Tibial artery (tissue), 4 donors: Measurements from ENCODE around the gene TRA2B.

ENCODE experiments used
- DNase-seq, 2 donors: peaks; one replicate each; pipeline ENCODE4 v3.0.0-alpha.2; 2019
- H3K27ac ChIP-seq, 2 donors: fragments of 200-600 bp; sonication (generic) in 1 of 2; 1 replicate in 1 of 2; 2 replicates in 1 of 2; pipeline ENCODE4 v1.5.1; 2018 to 2019; ENCODE audit warnings: mild to moderate bottlenecking in 1 of 2
- H3K27me3 ChIP-seq, 2 donors: fragments of 200-600 bp; sonication (generic) in 1 of 2; one replicate each; pipeline versions ENCODE4 v1.5.1 to v1.6.0; 2016 to 2019
- H3K36me3 ChIP-seq, 3 donors: fragments of 200-600 bp; sonication (generic) in 2 of 3; one replicate each; pipeline ENCODE4 v1.5.1; 2016 to 2019; ENCODE audit warnings: mild to moderate bottlenecking in 2 of 3
- H3K4me1 ChIP-seq, 4 donors: fragments of 200-600 bp; sonication (generic) in 2 of 4; 1 replicate in 3 of 4; 2 replicates in 1 of 4; pipeline ENCODE4 v1.5.1; 2016 to 2019
- H3K4me3 ChIP-seq, 2 donors: fragments of 200-600 bp; sonication (generic) in 1 of 2; 1 replicate in 1 of 2; 2 replicates in 1 of 2; pipeline ENCODE4 v1.5.1; 2018 to 2019; ENCODE audit warnings: mild to moderate bottlenecking in 2 of 2
- H3K9me3 ChIP-seq, 3 donors: fragments of 200-600 bp; sonication (generic) in 1 of 3; one replicate each; pipeline ENCODE4 v1.5.1; 2016 to 2019
- intact Hi-C: fragments of 100-400 bp; cut with DNase I; formaldehyde crosslinking; loops from one replicate; pipeline ENCODE4 v1.15.0; 2023; ENCODE audit warnings: low total_unique reads
- TF ChIP-seq, protein P1 (sequence below), 2 experiments: fragments of 200-600 bp in 1 of 2; fragments of 450-650 bp in 1 of 2; IDR thresholded peaks; one replicate each; pipeline ENCODE4 v1.5.1; 2017 to 2019; ENCODE audit warnings: antibody characterized with exemption in 2 of 2, mild to moderate bottlenecking in 1 of 2, moderate library complexity in 1 of 2

The TRA2B gene

DNA sequence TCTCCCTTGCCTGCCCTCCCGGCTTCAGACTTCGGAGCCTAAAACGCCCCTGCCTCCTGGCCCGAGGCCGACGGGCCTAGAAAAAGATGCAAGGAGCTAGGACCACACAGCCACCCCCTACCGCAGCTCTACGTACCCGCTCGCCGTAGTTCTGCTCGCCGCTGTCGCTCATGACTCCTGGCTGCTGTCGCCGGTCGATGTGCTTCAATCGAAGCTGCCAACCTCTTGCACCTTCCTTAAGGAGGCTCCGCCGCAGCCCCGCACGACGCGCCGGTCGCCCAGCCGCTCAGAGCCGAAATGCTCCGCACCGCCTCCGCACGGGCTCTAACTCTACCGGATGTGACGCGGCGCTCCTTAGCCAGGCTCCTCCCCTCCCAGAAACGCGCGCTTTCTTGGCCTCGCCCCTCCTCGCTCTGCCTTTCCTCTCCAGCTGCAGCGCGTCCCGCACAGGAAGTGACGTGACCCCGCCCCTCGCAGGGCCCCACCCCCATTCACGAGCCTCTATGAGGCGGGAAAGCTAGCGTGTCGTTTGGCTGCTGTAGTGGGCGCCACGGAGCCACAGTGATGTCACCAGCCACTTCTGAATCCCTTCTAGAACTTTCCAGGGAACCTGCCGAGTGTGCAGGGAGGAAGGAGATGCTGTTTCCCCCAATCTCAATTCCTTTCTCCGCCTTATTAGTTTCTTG lies at the start of gene TRA2B:
Gene TRA2B, minus strand, starts transcription at position 326 of the 686 bp plus-strand sequence. Its CDS starts 154 bp downstream, at position 172.
- H3K4me1 ChIP-seq, result peaks cover 3 to 29% (median 16%) of the 10 kb centered on the region in 4 donors
- DNase-seq, result peak; percentile 99 to 100
- H3K27me3 ChIP-seq, result no peaks in the 10 kb centered on the region
- H3K36me3 ChIP-seq, result no peaks in the 10 kb centered on the region
- H3K27ac ChIP-seq, result peak within 1 kb of the TSS; percentile 99 to 100
- peak within 1 kb of the TSS; percentile 81 to 97 for H3K4me3 ChIP-seq
- intact Hi-C loops, result no loop called here
- TF ChIP-seq, protein P1, sequence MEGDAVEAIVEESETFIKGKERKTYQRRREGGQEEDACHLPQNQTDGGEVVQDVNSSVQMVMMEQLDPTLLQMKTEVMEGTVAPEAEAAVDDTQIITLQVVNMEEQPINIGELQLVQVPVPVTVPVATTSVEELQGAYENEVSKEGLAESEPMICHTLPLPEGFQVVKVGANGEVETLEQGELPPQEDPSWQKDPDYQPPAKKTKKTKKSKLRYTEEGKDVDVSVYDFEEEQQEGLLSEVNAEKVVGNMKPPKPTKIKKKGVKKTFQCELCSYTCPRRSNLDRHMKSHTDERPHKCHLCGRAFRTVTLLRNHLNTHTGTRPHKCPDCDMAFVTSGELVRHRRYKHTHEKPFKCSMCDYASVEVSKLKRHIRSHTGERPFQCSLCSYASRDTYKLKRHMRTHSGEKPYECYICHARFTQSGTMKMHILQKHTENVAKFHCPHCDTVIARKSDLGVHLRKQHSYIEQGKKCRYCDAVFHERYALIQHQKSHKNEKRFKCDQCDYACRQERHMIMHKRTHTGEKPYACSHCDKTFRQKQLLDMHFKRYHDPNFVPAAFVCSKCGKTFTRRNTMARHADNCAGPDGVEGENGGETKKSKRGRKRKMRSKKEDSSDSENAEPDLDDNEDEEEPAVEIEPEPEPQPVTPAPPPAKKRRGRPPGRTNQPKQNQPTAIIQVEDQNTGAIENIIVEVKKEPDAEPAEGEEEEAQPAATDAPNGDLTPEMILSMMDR (IDR thresholded peaks at IDR 0.05), result peak in 1 of 2 experiments; percentile 16
- no peaks in the 10 kb centered on the region for H3K9me3 ChIP-seq

- Histone ChIP-seq H3K27me3 (no peaks in the 10 kb centered on the region), H3K27ac (no peak overlapping the region), H3K36me3 (no peaks in the 10 kb centered on the region), H3K9me3 (no peaks in the 10 kb centered on the region), H3K4me3 (no peak overlapping the region), H3K4me1 (peaks cover 0 to 45% (median 15%) of the 10 kb centered on the region in 4 donors)
- TF ChIP-seq, protein P1 (IDR thresholded peaks at IDR 0.05), result no peak
- no peak for DNase-seq
- intact Hi-C loops, result loop anchor here (10.0 kb wide), 1 partner anchor 559 kb away; the partner anchor contains the start of gene CRYGS
Measured at GRCh38 chr3:185986198-185986777, 48.5 kb upstream of the TRA2B start.

DNA sequence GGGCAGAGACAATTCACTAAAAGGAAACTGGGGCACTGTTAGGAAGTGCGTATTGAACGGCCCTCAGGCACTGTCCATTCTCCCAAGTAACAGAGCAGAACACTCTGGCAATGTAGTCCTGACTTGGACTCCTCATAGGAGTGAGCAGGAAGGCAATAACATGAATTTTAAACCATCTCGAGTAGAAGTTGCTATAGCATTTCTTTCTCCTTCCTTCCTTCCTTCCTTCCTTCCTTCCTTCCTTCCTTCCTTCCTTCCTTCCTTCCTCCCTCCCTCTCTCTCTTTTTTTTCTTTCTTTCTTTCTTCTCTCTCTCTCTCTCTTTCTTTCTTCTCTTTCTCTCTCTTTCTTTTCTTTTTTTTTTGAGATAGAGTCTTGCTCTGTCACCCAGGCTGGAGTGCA lies 46.4 kb upstream of the TRA2B start:
- H3K9me3 ChIP-seq, result no peaks in the 10 kb centered on the region
- H3K4me1 ChIP-seq, result peaks cover 0 to 64% (median 21%) of the 10 kb centered on the region in 4 donors
- H3K27ac ChIP-seq, result peak overlapping the region in 1 of 2 donors; percentile 54
- TF ChIP-seq, protein P1 (IDR thresholded peaks at IDR 0.05), result no peak
- intact Hi-C loops, result loop anchor here (5.0 to 10.0 kb wide), 2 partner anchors 258 to 561 kb away; partner anchors contain the start of gene CRYGS
- no peaks in the 10 kb centered on the region for H3K27me3 ChIP-seq
- no peak overlapping the region for H3K4me3 ChIP-seq
- H3K36me3 ChIP-seq, result no peaks in the 10 kb centered on the region
- no peak for DNase-seq

GRCh38 chr3:185983495-185984141 lies 45.8 kb upstream of the TRA2B start:
- H3K4me3 ChIP-seq, result no peak overlapping the region
- H3K4me1 ChIP-seq, result peaks cover 0 to 64% (median 21%) of the 10 kb centered on the region in 4 donors
- no peak overlapping the region for H3K27ac ChIP-seq
- peak; percentile 76 to 85 for DNase-seq
- no peaks in the 10 kb centered on the region for H3K36me3 ChIP-seq
- no peaks in the 10 kb centered on the region for H3K9me3 ChIP-seq
- TF ChIP-seq, protein P1 (IDR thresholded peaks at IDR 0.05), result peak; percentile 83 to 87
- H3K27me3 ChIP-seq, result no peaks in the 10 kb centered on the region
- intact Hi-C loops, result loop anchor here (5.0 to 10.0 kb wide), 2 partner anchors 259 to 561 kb away; partner anchors contain the start of gene CRYGS

DNA sequence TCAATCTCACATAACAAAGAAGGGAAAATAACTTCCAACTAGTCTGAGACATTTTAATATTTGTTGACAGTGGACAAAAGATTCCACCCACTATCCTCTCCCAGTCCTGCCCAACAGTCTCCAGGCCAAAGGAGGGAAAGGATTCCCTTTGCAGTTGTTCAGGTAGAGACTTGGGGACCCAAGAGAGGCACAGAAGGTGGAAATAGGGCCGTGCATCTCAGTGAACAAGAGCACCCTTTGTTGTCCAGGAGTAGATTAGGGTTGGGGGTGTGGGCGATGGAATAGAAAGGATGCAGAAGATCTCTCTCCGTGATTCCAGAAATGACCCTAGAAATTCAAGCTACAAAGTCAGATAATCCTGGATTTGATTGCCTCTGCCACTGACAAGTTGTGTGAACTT lies 44.8 kb upstream of the TRA2B start:
- intact Hi-C loops, result loop anchor here (5.0 to 10.0 kb wide), 2 partner anchors 260 to 562 kb away; partner anchors contain the start of gene CRYGS
- Histone ChIP-seq H3K36me3 (no peaks in the 10 kb centered on the region), H3K27ac (no peak overlapping the region), H3K9me3 (no peaks in the 10 kb centered on the region), H3K27me3 (no peaks in the 10 kb centered on the region), H3K4me1 (peaks cover 0 to 64% (median 21%) of the 10 kb centered on the region in 4 donors), H3K4me3 (no peak overlapping the region)
- DNase-seq, result no peak
- TF ChIP-seq, protein P1 (IDR thresholded peaks at IDR 0.05), result no peak
